IMR-90 (cell line): ENCODE measurements around the gene UBASH3B. TPM values are rescaled to one million over a fixed set of nuclear protein-coding genes. Genes with fewer than 3 reads are reported as not detected.
A peak's percentile ranks its signal among the peaks of the same experiment; 100 is the strongest.

Experiments used
- ATAC-seq: fragments of 200-7000 bp; cut with Tn5 transposase; 2 replicates; pipeline ENCODE4 v1.9.1; 2020; ENCODE audit warnings: low read depth, mild to moderate bottlenecking, moderate library complexity
- BruUV-seq: library from RNA; stranded (reverse); fragments of 400-500 nt; replicated peaks from 2 replicates; lab custom pipeline; 2021; lab: Mats Ljungman, UMichigan
- CTCF ChIA-PET: fragments of 300-600 bp; formaldehyde crosslinking; extraction: SDS; loops from one replicate; lab custom pipeline; 2021; ENCODE audit warnings: antibody characterized with exemption; lab: Yijun Ruan, JAX
- POLR2A ChIA-PET: fragments of 300-600 bp; sonication (Branson Sonifier 250); formaldehyde crosslinking; loops from one replicate; lab custom pipeline; 2022; ENCODE audit warnings: antibody characterized with exemption; ENCODE audit not compliant: unreplicated experiment; lab: Charles Lee
- DNase-seq: peaks from one replicate; pipeline ENCODE4 v3.0.0; 2013
- H2AFZ ChIP-seq: replicated peaks from 2 replicates; pipeline ENCODE3; 2013; ENCODE audit warnings: low read length, mild to moderate bottlenecking; ENCODE audit not compliant: poor library complexity
- H2AK5ac ChIP-seq: 2 replicates; pipeline ENCODE4 v1.6.1; 2013; ENCODE audit warnings: low read depth, low read length, inconsistent platforms
- H2AK9ac ChIP-seq: replicated peaks from 2 replicates; pipeline ENCODE3; 2013; ENCODE audit warnings: mild to moderate bottlenecking, low read depth, low read length, moderate library complexity; ENCODE audit not compliant: poor library complexity
- H2BK120ac ChIP-seq: 2 replicates; pipeline ENCODE4 v1.6.1; 2013; ENCODE audit warnings: low read depth, low read length, inconsistent platforms
- H2BK15ac ChIP-seq: 3 replicates; pipeline ENCODE4 v1.6.1; 2013; ENCODE audit warnings: low read depth, low read length, inconsistent platforms
- H2BK20ac ChIP-seq: 2 replicates; pipeline ENCODE4 v1.6.1; 2013; ENCODE audit warnings: low read depth, mild to moderate bottlenecking, inconsistent platforms, low read length, moderate library complexity
- H2BK5ac ChIP-seq: 2 replicates; pipeline ENCODE4 v1.6.1; 2013; ENCODE audit warnings: mild to moderate bottlenecking, low read depth, low read length, inconsistent platforms; ENCODE audit not compliant: poor library complexity, severe bottlenecking
- H3K14ac ChIP-seq: replicated peaks from 2 replicates; pipeline ENCODE4 v1.6.1; 2013; ENCODE audit warnings: low read depth, low read length, inconsistent platforms
- H3K18ac ChIP-seq: 2 replicates; pipeline ENCODE4 v1.6.1; 2013; ENCODE audit warnings: low read depth, low read length, control low read depth
- H3K23ac ChIP-seq: 2 replicates; pipeline ENCODE4 v1.6.1; 2013; ENCODE audit warnings: low read depth, low read length, inconsistent platforms
- H3K27ac ChIP-seq: 2 replicates; pipeline ENCODE4 v1.5.1; 2013; ENCODE audit warnings: mild to moderate bottlenecking, control low read depth, low read length; ENCODE audit not compliant: insufficient read depth
- H3K27me3 ChIP-seq: 2 replicates; pipeline ENCODE4 v1.6.1; 2013; ENCODE audit warnings: low read length; ENCODE audit not compliant: control insufficient read depth, insufficient read depth
- H3K36me3 ChIP-seq: 2 replicates; pipeline ENCODE4 v1.6.1; 2013; ENCODE audit warnings: low read length, mixed read lengths; ENCODE audit not compliant: control insufficient read depth, insufficient read depth
- H3K4ac ChIP-seq: 2 replicates; pipeline ENCODE4 v1.6.1; 2013; ENCODE audit warnings: low read depth, low read length, inconsistent platforms
- H3K4me1 ChIP-seq: 2 replicates; pipeline ENCODE4 v1.6.1; 2013; ENCODE audit warnings: low read length, mixed read lengths; ENCODE audit not compliant: control insufficient read depth, insufficient read depth
- H3K4me2 ChIP-seq: 2 replicates; pipeline ENCODE4 v1.6.1; 2013; ENCODE audit warnings: low read depth, mild to moderate bottlenecking, control low read depth, low read length, moderate library complexity
- H3K4me3 ChIP-seq: 2 replicates; pipeline ENCODE4 v1.5.1; 2013; ENCODE audit warnings: low read depth, mild to moderate bottlenecking, control low read depth, low read length, moderate library complexity; ENCODE audit not compliant: insufficient read depth
- H3K56ac ChIP-seq: 2 replicates; pipeline ENCODE4 v1.6.1; 2013; ENCODE audit warnings: low read length, inconsistent platforms; ENCODE audit not compliant: insufficient read depth; ENCODE audit errors: extremely low read depth
- H3K79me1 ChIP-seq, 2 experiments: 2 replicates each; pipeline ENCODE4 v1.6.1; 2013; ENCODE audit warnings: low read length in 2 of 2, inconsistent platforms in 1 of 2, low read depth in 1 of 2
- H3K9ac ChIP-seq: 2 replicates; pipeline ENCODE4 v1.6.1; 2013; ENCODE audit warnings: low read depth, low read length, control low read depth
- H3K9me1 ChIP-seq: 2 replicates; pipeline ENCODE4 v1.6.1; 2013; ENCODE audit warnings: low read length, inconsistent platforms; ENCODE audit not compliant: insufficient read depth
- H3K9me3 ChIP-seq: 2 replicates; pipeline ENCODE4 v1.6.1; 2013; ENCODE audit warnings: low read length; ENCODE audit not compliant: control insufficient read depth, insufficient read depth
- H4K20me1 ChIP-seq: 2 replicates; pipeline ENCODE4 v1.6.1; 2013; ENCODE audit warnings: low read length, inconsistent platforms; ENCODE audit not compliant: insufficient read depth
- H4K5ac ChIP-seq: 2 replicates; pipeline ENCODE4 v1.6.1; 2013; ENCODE audit warnings: mild to moderate bottlenecking, low read depth, low read length, control low read depth
- H4K8ac ChIP-seq, 2 experiments: 2 replicates each; pipeline ENCODE4 v1.6.1; 2013; ENCODE audit warnings: low read depth in 2 of 2, low read length in 2 of 2, control low read depth in 1 of 2, inconsistent platforms in 1 of 2
- H4K91ac ChIP-seq: 2 replicates; pipeline ENCODE4 v1.6.1; 2013; ENCODE audit warnings: low read depth, low read length, inconsistent platforms; ENCODE audit not compliant: insufficient read depth
- BHLHE40 ChIP-seq: fragments of 150-350 bp; IDR thresholded peaks from 2 replicates; pipeline ENCODE4 v1.6.1; 2016; ENCODE audit warnings: mild to moderate bottlenecking, low read depth, low read length
- CEBPB ChIP-seq: IDR thresholded peaks from 2 replicates; pipeline ENCODE4 v1.6.1; 2012; ENCODE audit warnings: low read depth, low read length, improper control_type of control experiment
- CHD1 ChIP-seq: IDR thresholded peaks from 2 replicates; pipeline ENCODE4 v1.6.1; 2012; ENCODE audit warnings: low read depth, low read length, improper control_type of control experiment
- CTCF ChIP-seq: conservative IDR thresholded peaks from 2 replicates; pipeline ENCODE4 v1.5.1; 2012; ENCODE audit warnings: mild to moderate bottlenecking, low read depth, low read length, improper control_type of control experiment
- MAZ ChIP-seq: IDR thresholded peaks from 2 replicates; pipeline ENCODE4 v1.6.1; 2012; ENCODE audit warnings: low read depth, mild to moderate bottlenecking, low read length, improper control_type of control experiment, moderate library complexity, borderline replicate concordance
- NFE2L2 ChIP-seq: fragments of 150-350 bp; IDR thresholded peaks from 2 replicates; pipeline ENCODE4 v1.6.1; 2016; ENCODE audit warnings: low read depth, mild to moderate bottlenecking, low read length
- RCOR1 ChIP-seq: IDR thresholded peaks from 2 replicates; pipeline ENCODE4 v1.6.1; 2012; ENCODE audit warnings: mild to moderate bottlenecking, low read length, improper control_type of control experiment; ENCODE audit not compliant: insufficient replicate concordance
- SMC3 ChIP-seq: fragments of 150-350 bp; IDR thresholded peaks from 2 replicates; pipeline ENCODE4 v1.6.1; 2016; ENCODE audit warnings: low read depth, mild to moderate bottlenecking, antibody characterized with exemption, low read length, moderate library complexity
- USF2 ChIP-seq: fragments of 150-350 bp; IDR thresholded peaks from 2 replicates; pipeline ENCODE4 v1.6.1; 2017; ENCODE audit warnings: mild to moderate bottlenecking, antibody characterized with exemption, low read length, low read depth
- WGBS, 2 experiments: methylation state at CpG; one replicate each; pipeline versions ENCODE4 v1.1.5 to v1.1.7; 2013; ENCODE audit warnings: missing lambda C conversion rate in 2 of 2; ENCODE audit not compliant: insufficient read length in 1 of 2; ENCODE audit errors: extremely low coverage in 2 of 2; 5-methylcytosine and 5-hydroxymethylcytosine counted together
- dilution Hi-C: fragments of 300-500 bp; cut with HindIII; formaldehyde crosslinking; loops from one replicate; pipeline ENCODE4 v1.14.3; 2018; ENCODE audit warnings: low sequenced_read_pairs; ENCODE audit not compliant: unreplicated experiment
- in situ Hi-C: fragments of 300-500 bp; cut with MboI; formaldehyde crosslinking; loops from 3 replicates; pipeline ENCODE4 v1.14.3; 2019; ENCODE audit warnings: low sequenced_read_pairs, inconsistent platforms, mixed read lengths
- intact Hi-C: fragments of 100-400 bp; cut with micrococcal nuclease; formaldehyde crosslinking; loops from 2 replicates; pipeline ENCODE4 v1.10.0; 2022
- polyA plus RNA-seq, 3 experiments: library from polyadenylated mRNA; depleted of rRNA; stranded (reverse); fragments of >200 nt; gene quantifications; 2 replicates each; pipeline ENCODE4 v1.2.3, GENCODE V29; 2012; ENCODE audit warnings: low replicate concordance in 1 of 3
- total RNA-seq: library from RNA; depleted of rRNA; stranded (reverse); fragments of >200 nt; gene quantifications from 2 replicates; pipeline ENCODE4 v1.2.3, GENCODE V29; 2012

Gene UBASH3B
- total and polyA plus RNA-seq, 2 of the 4 experiments (the other 2 are of a cell fraction) = 27.2 to 48.0 TPM

- TF ChIP-seq SMC3 = no peak
These were observed 91.2 kb downstream of the UBASH3B start (continued) for GRCh38 chr11:122746611-122747244.

- H3K56ac ChIP-seq = no peak overlapping the region
- H3K9me3 ChIP-seq = no peaks in the 10 kb centered on the region
- H2BK120ac ChIP-seq = peak overlapping the region; percentile 49; the same call in 1 of the 2 replicates
- POLR2A ChIA-PET = no interaction called here
- no peak overlapping the region for H3K4me3 ChIP-seq
- intact Hi-C loops = no loop called here
- H4K8ac ChIP-seq = no peak overlapping the region
- 0 out of 2 replicates have a peak overlapping the region, but pooled peaks have one; percentile 15 for H2AK5ac ChIP-seq
- H2AK9ac ChIP-seq = no peak overlapping the region
- H2BK5ac ChIP-seq = peak overlapping the region; percentile 9
- no peak overlapping the region for H2AFZ ChIP-seq
- 0 out of 3 replicates have a peak overlapping the region, but pooled peaks have one; percentile 36 for H2BK15ac ChIP-seq
- H3K14ac ChIP-seq = peak overlapping the region; percentile 54
- H3K9me1 ChIP-seq = peaks cover 47% of the 10 kb centered on the region
- peaks cover 39 to 98% of the 10 kb centered on the region in 2 experiments for H3K79me1 ChIP-seq
- 0% methylated on average over 3 of the region's 5 CpGs; no CpG with 5 or more reads in 1 of the 2 experiments for WGBS, 2 experiments
- H4K5ac ChIP-seq = peak overlapping the region; percentile 15; the same call in 1 of the 2 replicates
- CTCF ChIA-PET = interaction anchor here (0.7 to 1.4 kb wide), 2 partner anchors 9 to 34 kb away, joined by 4 read pairs; no protein-coding TSS in a partner anchor
- H3K27me3 ChIP-seq = no peaks in the 10 kb centered on the region
- DNase-seq (peak; percentile 77), ATAC-seq (peak; percentile 45)
- H3K36me3 ChIP-seq = no peaks in the 10 kb centered on the region
- no peak overlapping the region for H3K9ac ChIP-seq
- in situ Hi-C loops = no loop called here
- H3K23ac ChIP-seq = peak overlapping the region; percentile 6; the same call in 1 of the 2 replicates
- H3K18ac ChIP-seq = peak overlapping the region; percentile 66; the same call in 1 of the 2 replicates
- peak overlapping the region; percentile 75 for H3K4me2 ChIP-seq
- dilution Hi-C loops = no loop called here
- peaks cover 23% of the 10 kb centered on the region for H4K20me1 ChIP-seq
- no peak overlapping the region for H4K91ac ChIP-seq
- no TSS peak for BruUV-seq
- peak overlapping the region; percentile 27 for H2BK20ac ChIP-seq
- peaks cover 23% of the 10 kb centered on the region for H3K4me1 ChIP-seq
- H3K4ac ChIP-seq = peak overlapping the region; percentile 34; the same call in 1 of the 2 replicates
- TF ChIP-seq MAZ (no peak), BHLHE40 (no peak), CEBPB (no peak), CHD1 (no peak), RCOR1 (no peak), CTCF (no peak), NFE2L2 (no peak), USF2 (no peak)
- H3K27ac ChIP-seq = peak overlapping the region; percentile 44; the same call in 1 of the 2 replicates
These were observed 91.8 kb downstream of the UBASH3B start for GRCh38 chr11:122747351-122747781.
